ENCODE results near the gene FAM210A. TPM values are rescaled to one million over a fixed set of nuclear protein-coding genes. Genes with fewer than 3 reads are reported as not detected.

The FAM210A gene
- total RNA-seq, 1 donor from 2014 or later, result 13.1 TPM

- H3K36me3 ChIP-seq, result no peaks in the 10 kb centered on the region
- DNase-seq, result no peak
- no peak for TF ChIP-seq CTCF (IDR thresholded peaks at IDR 0.05)
- no peaks in the 10 kb centered on the region for H3K9me3 ChIP-seq
- no peak overlapping the region for H3K4me3 ChIP-seq
- intact Hi-C loops (cut with DNase I), result loop anchor here (10.0 kb wide), 1 partner anchor 59 kb away; no protein-coding TSS in a partner anchor
- H3K4me1 ChIP-seq, result no peaks in the 10 kb centered on the region
- no peak overlapping the region for H3K27ac ChIP-seq
- H3K27me3 ChIP-seq, result no peaks in the 10 kb centered on the region
- peak; percentile 66 for ATAC-seq
These were observed 103.0 kb downstream of the FAM210A start for GRCh38 chr18:13623348-13623747.

DNA sequence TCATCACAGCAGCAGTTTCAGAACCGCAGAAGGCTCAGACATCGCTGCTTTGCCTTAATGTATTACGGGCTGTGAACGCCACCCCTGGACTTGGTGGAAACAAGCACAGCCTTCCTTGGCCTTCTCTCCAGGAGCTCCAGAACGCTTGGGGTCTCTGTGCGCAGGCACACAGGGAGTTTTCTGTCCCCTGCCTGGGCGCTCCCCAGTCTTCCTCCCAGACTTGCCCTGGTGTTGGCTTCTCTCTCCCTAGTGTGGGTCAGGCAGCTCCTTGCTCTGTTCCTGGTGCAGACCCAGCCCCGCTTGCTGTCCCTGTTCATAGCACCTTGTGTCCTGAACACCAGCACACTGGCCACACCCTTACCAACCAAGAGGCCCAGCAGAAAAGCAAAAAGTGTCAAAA is 103.6 kb downstream of the FAM210A start:
- no peak overlapping the region for H3K27ac ChIP-seq

DNA sequence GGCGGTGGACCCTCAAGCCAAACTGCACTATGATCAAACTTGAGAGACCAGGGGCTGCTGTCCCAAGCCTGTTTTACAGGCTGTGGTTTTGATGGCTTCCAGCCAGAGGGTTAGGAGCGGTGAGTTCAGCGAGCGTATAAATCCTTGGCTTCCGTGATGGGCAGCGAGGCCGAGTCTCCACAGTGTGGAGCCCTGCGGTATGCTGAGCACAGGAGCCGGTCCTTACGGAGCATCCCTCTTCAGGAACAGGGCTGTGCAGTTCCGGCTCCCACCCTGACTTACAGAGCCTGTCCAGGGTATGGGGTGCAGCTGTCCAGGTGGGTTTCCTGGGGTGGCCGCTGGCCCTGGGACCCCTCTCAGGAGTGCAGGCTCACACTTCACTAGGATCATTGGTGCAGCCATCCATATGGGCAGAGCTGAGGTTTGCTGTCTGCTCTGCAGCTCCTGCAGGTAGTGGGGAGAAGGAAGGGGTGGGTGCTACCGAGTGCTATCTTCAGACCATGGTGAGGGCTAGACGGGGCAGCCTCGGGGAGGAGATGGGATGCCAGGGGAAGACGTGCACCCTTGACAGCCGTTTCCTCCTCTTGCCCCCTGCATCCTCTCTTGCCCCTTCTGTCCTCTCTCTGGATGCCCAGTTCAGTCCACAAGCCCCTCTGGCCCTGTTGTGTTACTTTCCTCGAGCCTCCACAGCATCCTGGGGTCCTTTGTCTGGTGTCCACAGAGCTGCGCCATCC is 104.3 kb downstream of the FAM210A start:
- intact Hi-C loops (cut with DNase I), result loop anchor here (10.0 kb wide), 1 partner anchor 57 kb away; no protein-coding TSS in a partner anchor
- ATAC-seq, result no peak

More for the DNA sequence above, 103.6 kb downstream of the FAM210A start:
- no peak for DNase-seq
- H3K4me1 ChIP-seq, result no peaks in the 10 kb centered on the region
- H3K36me3 ChIP-seq, result no peaks in the 10 kb centered on the region
- no peak overlapping the region for H3K4me3 ChIP-seq
- no peak for TF ChIP-seq CTCF (IDR thresholded peaks at IDR 0.05)
- ATAC-seq, result no peak
- intact Hi-C loops (cut with DNase I), result loop anchor here (10.0 kb wide), 1 partner anchor 58 kb away; no protein-coding TSS in a partner anchor
- H3K9me3 ChIP-seq, result no peaks in the 10 kb centered on the region
- no peaks in the 10 kb centered on the region for H3K27me3 ChIP-seq

DNA sequence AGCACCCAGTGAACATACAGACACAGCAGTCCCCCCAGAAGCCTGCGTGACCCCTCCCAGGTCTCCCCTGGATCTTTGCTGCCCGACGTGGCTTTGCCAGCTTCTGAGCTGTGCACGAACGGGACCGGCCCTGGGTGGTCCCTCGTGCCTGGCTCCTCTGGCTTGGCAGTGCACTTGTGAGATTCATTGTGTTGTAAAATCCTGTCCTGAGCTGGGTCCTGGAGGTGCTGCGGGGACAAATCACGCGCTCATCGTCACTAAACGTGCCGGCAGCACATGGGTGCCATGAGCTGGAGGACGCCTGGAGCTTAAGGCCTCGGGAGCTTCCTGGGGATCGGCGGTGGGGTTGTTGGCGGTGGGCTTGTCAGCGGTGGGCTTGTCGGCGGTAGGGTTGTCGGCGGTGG is 104.9 kb downstream of the FAM210A start:
- intact Hi-C loops (cut with DNase I), result loop anchor here (10.0 kb wide), 1 partner anchor 57 kb away; no protein-coding TSS in a partner anchor
- TF ChIP-seq CTCF (IDR thresholded peaks at IDR 0.05), result no peak
- DNase-seq (peak; percentile 57), ATAC-seq (no peak)
- Histone ChIP-seq H3K4me1 (no peaks in the 10 kb centered on the region), H3K27ac (no peak overlapping the region), H3K36me3 (no peaks in the 10 kb centered on the region), H3K4me3 (no peak overlapping the region), H3K27me3 (no peaks in the 10 kb centered on the region), H3K9me3 (no peaks in the 10 kb centered on the region)

More for the DNA sequence above, 104.3 kb downstream of the FAM210A start:
- Histone ChIP-seq H3K27ac (no peak overlapping the region), H3K27me3 (no peaks in the 10 kb centered on the region), H3K9me3 (no peaks in the 10 kb centered on the region), H3K36me3 (no peaks in the 10 kb centered on the region), H3K4me3 (no peak overlapping the region), H3K4me1 (no peaks in the 10 kb centered on the region)
- DNase-seq, result no peak
- no peak for TF ChIP-seq CTCF (IDR thresholded peaks at IDR 0.05)

DNA sequence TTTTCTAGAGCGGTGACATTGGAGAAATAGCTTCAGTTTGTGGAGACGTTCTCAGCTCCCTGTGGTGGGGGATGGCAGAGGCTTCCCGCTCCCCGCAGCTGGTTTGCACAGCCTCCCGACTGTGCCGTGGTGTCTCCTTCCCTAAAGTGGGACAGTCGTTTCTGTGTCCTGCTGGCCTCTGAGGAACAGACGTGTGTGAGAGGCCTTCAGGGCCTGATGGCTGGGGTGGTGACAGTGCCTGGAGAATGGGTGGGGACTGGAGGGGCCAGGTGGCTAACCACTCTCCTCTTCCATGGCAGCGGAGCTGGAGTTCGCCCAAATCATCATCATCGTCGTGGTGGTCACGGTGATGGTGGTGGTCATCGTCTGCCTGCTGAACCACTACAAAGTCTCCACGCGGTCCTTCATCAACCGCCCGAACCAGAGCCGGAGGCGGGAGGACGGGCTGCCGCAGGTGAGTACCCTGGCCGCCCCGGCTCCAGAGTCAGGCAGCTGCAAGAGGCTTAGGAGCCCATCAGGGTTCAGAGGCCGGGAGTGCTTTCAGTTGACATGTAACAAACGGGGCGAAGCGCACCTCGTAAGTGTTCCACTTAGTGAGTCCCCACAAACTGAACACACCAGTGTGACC is 105.4 kb downstream of the FAM210A start:
- no peak for TF ChIP-seq CTCF (IDR thresholded peaks at IDR 0.05)
- H3K4me3 ChIP-seq, result no peak overlapping the region
- H3K4me1 ChIP-seq, result no peaks in the 10 kb centered on the region
- intact Hi-C loops (cut with DNase I), result loop anchor here (10.0 kb wide), 1 partner anchor 56 kb away; no protein-coding TSS in a partner anchor
- no peaks in the 10 kb centered on the region for H3K27me3 ChIP-seq
- DNase-seq (peak; percentile 40), ATAC-seq (no peak)
- no peak overlapping the region for H3K27ac ChIP-seq
- H3K36me3 ChIP-seq, result no peaks in the 10 kb centered on the region
- no peaks in the 10 kb centered on the region for H3K9me3 ChIP-seq
